SK-N-SH (cell line): Measurements from ENCODE around the gene SEC23A. TPM values are rescaled to one million over a fixed set of nuclear protein-coding genes. Genes with fewer than 3 reads are reported as not detected.

ENCODE experiments used
- CTCF ChIA-PET: fragments of 300-600, 350-600 bp; formaldehyde crosslinking; extraction: SDS; loops from one replicate; lab custom pipeline; 2021; lab: Yijun Ruan, JAX
- POLR2A ChIA-PET: fragments of 350-600 bp; sonication (Branson Sonifier 250); formaldehyde crosslinking; extraction: SDS; loops from one replicate; lab custom pipeline; 2020; ENCODE audit warnings: antibody characterized with exemption, inconsistent platforms; lab: Yijun Ruan, JAX
- DNase-seq: peaks from one replicate; pipeline ENCODE4 v3.0.0; 2012
- H2AFZ ChIP-seq: fragments of 200-600 bp; sonication (generic); 2 replicates; pipeline ENCODE4 v1.8.1; 2016; ENCODE audit warnings: antibody characterized with exemption, mild to moderate bottlenecking, low read depth
- H3F3A ChIP-seq: fragments of 200-600 bp; sonication (generic); replicated peaks from 2 replicates; pipeline ENCODE3; 2016; ENCODE audit warnings: antibody characterized with exemption, mild to moderate bottlenecking; ENCODE audit not compliant: insufficient read depth
- H3K27ac ChIP-seq, 2 experiments: fragments of 200-500 bp in 1 of 2; fragments of 200-600 bp in 1 of 2; sonication (Bioruptor generic) in 1 of 2; sonication (generic), shearing (Covaris generic) in 1 of 2; 2 replicates each; pipeline versions ENCODE4 v1.5.1 to v1.6.1; 2014 to 2016; ENCODE audit warnings: low read depth in 2 of 2, inconsistent platforms in 1 of 2, low read length in 1 of 2, mild to moderate bottlenecking in 1 of 2, mixed read lengths in 1 of 2
- H3K27me3 ChIP-seq: fragments of 200-600 bp; sonication (generic), shearing (Covaris generic); 2 replicates; pipeline ENCODE4 v1.6.1; 2016; ENCODE audit warnings: mixed run types; ENCODE audit not compliant: insufficient read depth
- H3K36me3 ChIP-seq, 2 experiments: fragments of 200-500 bp in 1 of 2; fragments of 200-600 bp in 1 of 2; sonication (Bioruptor generic) in 1 of 2; sonication (generic) in 1 of 2; replicated peaks in 1 of 2; 2 replicates each; pipeline versions ENCODE3 to v1.5.1; 2014 to 2016; ENCODE audit warnings: low read length in 1 of 2, mild to moderate bottlenecking in 1 of 2; ENCODE audit not compliant: insufficient read depth in 2 of 2, control insufficient read depth in 1 of 2
- H3K4me1 ChIP-seq, 2 experiments: fragments of 200-500 bp in 1 of 2; fragments of 200-600 bp in 1 of 2; sonication (Bioruptor generic) in 1 of 2; sonication (generic), shearing (Covaris generic) in 1 of 2; 2 replicates each; pipeline versions ENCODE4 v1.5.1 to v1.6.1; 2014 to 2016; ENCODE audit warnings: low read depth in 1 of 2, low read length in 1 of 2, mixed run types in 1 of 2; ENCODE audit not compliant: insufficient read depth in 2 of 2, control insufficient read depth in 1 of 2
- H3K4me2 ChIP-seq: fragments of 200-600 bp; sonication (generic), shearing (Covaris generic); 2 replicates; pipeline ENCODE4 v1.6.1; 2017; ENCODE audit warnings: mixed run types
- H3K4me3 ChIP-seq, 2 experiments: fragments of 200-500 bp in 1 of 2; fragments of 200-600 bp in 1 of 2; sonication (Bioruptor generic) in 1 of 2; sonication (generic), shearing (Covaris generic) in 1 of 2; 2 replicates each; pipeline versions ENCODE4 v1.5.1 to v1.8.1; 2014 to 2016; ENCODE audit warnings: low read depth in 2 of 2, inconsistent platforms in 1 of 2, low read length in 1 of 2, mild to moderate bottlenecking in 1 of 2, mixed read lengths in 1 of 2, moderate library complexity in 1 of 2
- H3K79me2 ChIP-seq: fragments of 200-600 bp; sonication (generic); 2 replicates; pipeline ENCODE4 v1.8.1; 2017; ENCODE audit warnings: mild to moderate bottlenecking; ENCODE audit not compliant: insufficient read depth
- H3K9ac ChIP-seq: fragments of 200-600 bp; sonication (generic); 2 replicates; pipeline ENCODE4 v1.6.1; 2017; ENCODE audit warnings: mixed run types
- H3K9me2 ChIP-seq: fragments of 200-600 bp; sonication (generic); 2 replicates; pipeline ENCODE4 v1.6.1; 2017; ENCODE audit warnings: mixed run types
- H3K9me3 ChIP-seq: fragments of 200-600 bp; sonication (generic); 2 replicates; pipeline ENCODE4 v1.6.1; 2017; ENCODE audit warnings: mixed run types, mild to moderate bottlenecking, moderate library complexity
- H4K20me1 ChIP-seq: fragments of 200-600 bp; sonication (generic); 2 replicates; pipeline ENCODE4 v1.6.1; 2017; ENCODE audit warnings: mild to moderate bottlenecking, mixed run types; ENCODE audit not compliant: insufficient read depth
- EZH2phosphoT487 ChIP-seq: fragments of 200-600 bp; sonication (generic); IDR thresholded peaks from 2 replicates; pipeline ENCODE4 v1.6.1; 2017; ENCODE audit warnings: low read depth, mixed run types, mild to moderate bottlenecking, antibody characterized with exemption, moderate library complexity, borderline replicate concordance
- FOSL2 ChIP-seq: IDR thresholded peaks from 2 replicates; pipeline ENCODE4 v1.4.0; 2012; ENCODE audit warnings: low read depth, mild to moderate bottlenecking, moderate library complexity, borderline replicate concordance
- IRF3 ChIP-seq: fragments of 150-350 bp; IDR thresholded peaks from 2 replicates; pipeline ENCODE4 v1.6.1; 2016; ENCODE audit warnings: mild to moderate bottlenecking, low read depth, low read length
- NFIC ChIP-seq: IDR thresholded peaks from 2 replicates; pipeline ENCODE4 v1.4.0; 2012; ENCODE audit warnings: borderline replicate concordance
- NRF1 ChIP-seq: IDR thresholded peaks from 2 replicates; pipeline ENCODE4 v1.6.1; 2012; ENCODE audit warnings: low read depth, mild to moderate bottlenecking, low read length
- POLR2AphosphoS5 ChIP-seq: IDR thresholded peaks from 2 replicates; pipeline ENCODE4 v1.6.1; 2012; ENCODE audit warnings: low read depth, low read length
- REST ChIP-seq: IDR thresholded peaks from 2 replicates; pipeline ENCODE4 v1.6.1; 2012; ENCODE audit warnings: mild to moderate bottlenecking, low read depth, low read length, moderate library complexity
- RXRA ChIP-seq: IDR thresholded peaks from 2 replicates; pipeline ENCODE4 v1.4.0; 2012; ENCODE audit warnings: low read depth, mild to moderate bottlenecking, borderline replicate concordance
- SIN3A ChIP-seq: IDR thresholded peaks from 2 replicates; pipeline ENCODE4 v1.6.1; 2012; ENCODE audit warnings: low read depth, mild to moderate bottlenecking, low read length, moderate library complexity, borderline replicate concordance
- SMC3 ChIP-seq: IDR thresholded peaks from 2 replicates; pipeline ENCODE4 v1.6.1; 2012; ENCODE audit warnings: low read depth, low read length, improper control_type of control experiment
- TCF12 ChIP-seq: IDR thresholded peaks from 2 replicates; pipeline ENCODE4 v1.4.0; 2012
- YY1 ChIP-seq: IDR thresholded peaks from 2 replicates; pipeline ENCODE4 v1.4.0; 2012; ENCODE audit warnings: low read depth, mild to moderate bottlenecking
- ZBTB33 ChIP-seq: IDR thresholded peaks from 2 replicates; pipeline ENCODE4 v1.4.0; 2012; ENCODE audit warnings: low read depth, borderline replicate concordance
- WGBS: methylation state at CpG from one replicate; pipeline ENCODE4 v1.1.6; 2017; ENCODE audit warnings: low lambda C conversion rate; 5-methylcytosine and 5-hydroxymethylcytosine counted together
- polyA plus RNA-seq, 3 experiments: library from polyadenylated mRNA; depleted of rRNA; stranded (reverse); fragments of >200 nt; gene quantifications; 2 replicates each; pipeline ENCODE4 v1.2.3, GENCODE V29; 2012

The SEC23A gene
- polyA plus RNA-seq, 1 of the 3 experiments (the other 2 are of a cell fraction), result 30.0 TPM

- Histone ChIP-seq H3F3A (no peaks in the 10 kb centered on the region), H3K4me1 (no peaks in the 10 kb centered on the region), H3K27me3 (no peaks in the 10 kb centered on the region), H2AFZ (no peak overlapping the region), H3K9ac (no peak overlapping the region), H3K4me3 (no peak overlapping the region), H3K36me3 (no peaks in the 10 kb centered on the region), H4K20me1 (no peaks in the 10 kb centered on the region), H3K79me2 (no peaks in the 10 kb centered on the region), H3K4me2 (no peak overlapping the region), H3K27ac (no peak overlapping the region), H3K9me3 (no peaks in the 10 kb centered on the region), H3K9me2 (no peaks in the 10 kb centered on the region)
- ChIA-PET POLR2A (no interaction called here), CTCF (no interaction called here)
- WGBS, result 85% methylated on average over 3 of the region's 4 CpGs
- no peak for DNase-seq
- TF ChIP-seq TCF12, result no peak
- no peak for TF ChIP-seq YY1
- no peak for TF ChIP-seq EZH2phosphoT487
- no peak for TF ChIP-seq IRF3
- TF ChIP-seq NRF1, result no peak
- TF ChIP-seq SIN3A, result no peak
- TF ChIP-seq NFIC, result no peak
- no peak for TF ChIP-seq POLR2AphosphoS5
- no peak for TF ChIP-seq REST
- TF ChIP-seq ZBTB33, result no peak
- TF ChIP-seq RXRA, result no peak
- no peak for TF ChIP-seq FOSL2
- TF ChIP-seq SMC3, result no peak
Measured at GRCh38 chr14:39006721-39007410, 96.2 kb downstream of the SEC23A start.
